Gastrocnemius medialis (tissue), 4 donors: ENCODE data around the gene ATP5F1B. TPM values are rescaled to one million over a fixed set of nuclear protein-coding genes. Genes with fewer than 3 reads are reported as not detected.

Experiments used
- ATAC-seq, 2 donors: fragments of 150-250 bp; one replicate each; pipeline ENCODE4 v1.9.1; 2016
- DNase-seq, 2 donors: peaks; one replicate each; pipeline ENCODE4 v3.0.0-alpha.2; 2019
- H3K27ac ChIP-seq, 4 donors: fragments of 200-600 bp; sonication (generic); 1 replicate in 1 of 4; 2 replicates in 3 of 4; pipeline ENCODE4 v1.5.1; 2016 to 2018; ENCODE audit warnings: mild to moderate bottlenecking in 2 of 4, moderate library complexity in 1 of 4
- H3K27me3 ChIP-seq, 3 donors: fragments of 200-600 bp; sonication (generic) in 2 of 3; 1 replicate in 1 of 3; 2 replicates in 2 of 3; pipeline versions ENCODE4 v1.5.1 to v1.6.0; 2016 to 2019; ENCODE audit warnings: mild to moderate bottlenecking in 1 of 3, moderate library complexity in 1 of 3
- H3K36me3 ChIP-seq, 2 donors: fragments of 200-600 bp; sonication (generic) in 1 of 2; one replicate each; pipeline ENCODE4 v1.5.1; 2017 to 2018
- H3K4me1 ChIP-seq, 2 donors: fragments of 200-600 bp; sonication (generic) in 1 of 2; one replicate each; pipeline ENCODE4 v1.5.1; 2016 to 2017; ENCODE audit warnings: mild to moderate bottlenecking in 2 of 2
- H3K4me3 ChIP-seq, 4 donors: fragments of 200-600 bp; sonication (generic) in 3 of 4; 1 replicate in 1 of 4; 2 replicates in 3 of 4; pipeline ENCODE4 v1.5.1; 2016 to 2019; ENCODE audit warnings: mild to moderate bottlenecking in 2 of 4
- H3K9me3 ChIP-seq, 3 donors: fragments of 200-600 bp; sonication (generic) in 2 of 3; 1 replicate in 1 of 3; 2 replicates in 2 of 3; pipeline ENCODE4 v1.5.1; 2016 to 2019
- POLR2A ChIP-seq, 2 donors: fragments of 450-650 bp; IDR thresholded peaks; one replicate each; pipeline ENCODE4 v1.6.1; 2017; ENCODE audit warnings: antibody characterized with exemption in 2 of 2, mild to moderate bottlenecking in 2 of 2, moderate library complexity in 2 of 2
- in situ Hi-C, 4 donors: fragments of 200-750 bp; cut with MboI; loops; one replicate each; pipeline versions ENCODE4 v1.15.0 to v1.8.0; 2017; ENCODE audit warnings: low sequenced_read_pairs in 4 of 4
- intact Hi-C: fragments of 100-400 bp; cut with DNase I; formaldehyde crosslinking; loops from one replicate; pipeline ENCODE4 v1.15.1; 2023; ENCODE audit warnings: low total_unique reads
- total RNA-seq, 4 donors: library from RNA; depleted of rRNA; stranded (reverse); fragments of >200 nt; gene quantifications; one replicate each; pipeline versions ENCODE4 v1.1.0 to v1.2.3, GENCODE V29; 2016
- TF ChIP-seq, protein P1 (sequence below), 5 experiments: fragments of 450-650 bp in 3 of 5; fragments of 200-600 bp in 2 of 5; sonication (generic) in 2 of 5; IDR thresholded peaks in 4 of 5; conservative IDR thresholded peaks in 1 of 5; 1 replicate in 4 of 5; 2 replicates in 1 of 5; pipeline ENCODE4 v1.5.1; 2016 to 2019; ENCODE audit warnings: antibody characterized with exemption in 5 of 5, mild to moderate bottlenecking in 3 of 5, moderate library complexity in 3 of 5

ATP5F1B gene
- total RNA-seq, 4 donors from 2014 or later, result 779 to 1,310 (median 926) TPM

GRCh38 chr12:56687223-56688128 lies 41.7 kb upstream of the ATP5F1B start:
- no peak for TF ChIP-seq POLR2A (IDR thresholded peaks at IDR 0.05)
- TF ChIP-seq, protein P1, sequence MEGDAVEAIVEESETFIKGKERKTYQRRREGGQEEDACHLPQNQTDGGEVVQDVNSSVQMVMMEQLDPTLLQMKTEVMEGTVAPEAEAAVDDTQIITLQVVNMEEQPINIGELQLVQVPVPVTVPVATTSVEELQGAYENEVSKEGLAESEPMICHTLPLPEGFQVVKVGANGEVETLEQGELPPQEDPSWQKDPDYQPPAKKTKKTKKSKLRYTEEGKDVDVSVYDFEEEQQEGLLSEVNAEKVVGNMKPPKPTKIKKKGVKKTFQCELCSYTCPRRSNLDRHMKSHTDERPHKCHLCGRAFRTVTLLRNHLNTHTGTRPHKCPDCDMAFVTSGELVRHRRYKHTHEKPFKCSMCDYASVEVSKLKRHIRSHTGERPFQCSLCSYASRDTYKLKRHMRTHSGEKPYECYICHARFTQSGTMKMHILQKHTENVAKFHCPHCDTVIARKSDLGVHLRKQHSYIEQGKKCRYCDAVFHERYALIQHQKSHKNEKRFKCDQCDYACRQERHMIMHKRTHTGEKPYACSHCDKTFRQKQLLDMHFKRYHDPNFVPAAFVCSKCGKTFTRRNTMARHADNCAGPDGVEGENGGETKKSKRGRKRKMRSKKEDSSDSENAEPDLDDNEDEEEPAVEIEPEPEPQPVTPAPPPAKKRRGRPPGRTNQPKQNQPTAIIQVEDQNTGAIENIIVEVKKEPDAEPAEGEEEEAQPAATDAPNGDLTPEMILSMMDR (IDR thresholded peaks at IDR 0.05 in 4 of 5, conservative IDR thresholded peaks at IDR 0.05 in 1 of 5), result peak in 1 of 5 experiments; percentile 23
- no peaks in the 10 kb centered on the region for H3K36me3 ChIP-seq
- H3K27me3 ChIP-seq, result no peaks in the 10 kb centered on the region
- ATAC-seq, result peak; percentile 17 to 19
- DNase-seq, result peak; percentile 56 to 65
- H3K27ac ChIP-seq, result peak overlapping the region; percentile 97 to 99 (median 98)
- peaks cover 40 to 41% of the 10 kb centered on the region in 2 donors for H3K4me1 ChIP-seq
- H3K4me3 ChIP-seq, result peak overlapping the region; percentile 84 to 95 (median 90)
- in situ Hi-C loops (loop anchor here in 2 of 4 donors (5.0 kb wide), 1 partner anchor 50 kb away; no protein-coding TSS in a partner anchor), intact Hi-C loops (loop anchor here (1.0 to 5.0 kb wide), 4 partner anchors 38 to 835 kb away; partner anchors contain the start of genes ATP5F1B, DDIT3, MBD6 and NACA)
- no peaks in the 10 kb centered on the region for H3K9me3 ChIP-seq

DNA sequence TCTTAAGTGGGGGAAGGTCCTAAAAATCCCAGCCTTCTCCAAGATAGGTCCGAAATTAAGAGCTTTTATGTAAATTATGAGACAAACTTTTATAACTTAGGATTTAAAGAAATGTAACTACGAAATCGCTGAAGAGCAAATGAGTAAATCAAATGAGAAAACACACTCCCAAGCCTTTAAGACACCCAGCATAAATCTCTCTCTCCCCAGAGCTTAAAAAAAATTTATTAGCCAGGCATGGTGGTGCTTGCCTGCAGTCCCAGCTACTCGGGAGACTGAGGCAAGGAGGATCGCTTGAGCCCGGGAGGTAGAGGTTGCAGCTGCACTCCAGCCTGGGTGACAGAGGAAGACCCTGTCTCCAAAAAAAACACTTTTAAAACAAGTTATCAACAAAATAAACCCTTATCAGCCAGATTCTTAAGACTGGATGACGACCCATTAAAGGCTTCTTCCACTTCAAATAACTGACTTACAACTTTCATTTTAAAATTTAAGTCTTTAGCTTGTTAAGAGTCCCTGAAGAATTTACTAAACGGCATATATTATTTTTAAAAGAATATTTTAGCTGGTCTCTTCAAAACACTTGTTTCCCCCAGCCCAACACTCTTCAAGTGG lies 39.1 kb upstream of the ATP5F1B start:
- peak overlapping the region; percentile 51 to 99 (median 98) for H3K27ac ChIP-seq

DNA sequence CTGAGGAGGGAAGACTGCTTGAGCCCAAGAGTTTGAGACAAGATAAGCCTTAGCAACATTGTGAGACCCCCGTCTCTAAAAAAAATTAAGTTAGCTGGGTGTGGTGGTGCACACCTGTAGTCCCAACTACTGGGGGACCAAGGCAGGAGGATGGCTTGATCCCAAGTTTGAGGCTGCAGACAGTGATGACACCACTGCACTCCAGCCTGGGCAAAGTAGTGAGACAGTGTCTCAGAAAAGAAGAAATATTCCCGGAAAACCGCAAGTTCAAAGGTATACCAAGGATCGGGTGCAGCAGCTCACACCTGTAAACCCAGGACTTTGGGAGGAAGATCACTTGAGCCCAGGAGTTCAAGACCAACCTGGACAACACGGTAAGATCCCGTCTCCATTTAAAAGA lies 36.5 kb upstream of the ATP5F1B start:
- peak overlapping the region; percentile 53 to 99 (median 78) for H3K27ac ChIP-seq
- in situ Hi-C loops, result no loop called here
- TF ChIP-seq POLR2A (IDR thresholded peaks at IDR 0.05), result no peak
- TF ChIP-seq, protein P1 (IDR thresholded peaks at IDR 0.05 in 4 of 5, conservative IDR thresholded peaks at IDR 0.05 in 1 of 5), result no peak
- DNase-seq (peak in 1 of 2 donors; percentile 6), ATAC-seq (no peak)
- peaks cover 70 to 76% of the 10 kb centered on the region in 2 donors for H3K4me1 ChIP-seq
- intact Hi-C loops, result no loop called here
- no peaks in the 10 kb centered on the region for H3K27me3 ChIP-seq
- no peak overlapping the region for H3K4me3 ChIP-seq
- H3K36me3 ChIP-seq, result no peaks in the 10 kb centered on the region
- no peaks in the 10 kb centered on the region for H3K9me3 ChIP-seq

More for the DNA sequence above, 39.1 kb upstream of the ATP5F1B start:
- intact Hi-C loops (loop anchor here (5.0 kb wide), 1 partner anchor 837 kb away; the partner anchor contains the start of genes DDIT3 and MBD6), in situ Hi-C loops (loop anchor here in 2 of 4 donors (5.0 kb wide), 1 partner anchor 48 kb away; no protein-coding TSS in a partner anchor)
- Histone ChIP-seq H3K4me3 (peak overlapping the region; percentile 37 to 95 (median 73)), H3K27me3 (no peaks in the 10 kb centered on the region), H3K9me3 (no peaks in the 10 kb centered on the region), H3K36me3 (no peaks in the 10 kb centered on the region), H3K4me1 (peaks cover 54 to 66% of the 10 kb centered on the region in 2 donors)
- ATAC-seq (no peak), DNase-seq (no peak)
- TF ChIP-seq POLR2A (IDR thresholded peaks at IDR 0.05), result no peak
- TF ChIP-seq, protein P1 (IDR thresholded peaks at IDR 0.05 in 4 of 5, conservative IDR thresholded peaks at IDR 0.05 in 1 of 5), result no peak

DNA sequence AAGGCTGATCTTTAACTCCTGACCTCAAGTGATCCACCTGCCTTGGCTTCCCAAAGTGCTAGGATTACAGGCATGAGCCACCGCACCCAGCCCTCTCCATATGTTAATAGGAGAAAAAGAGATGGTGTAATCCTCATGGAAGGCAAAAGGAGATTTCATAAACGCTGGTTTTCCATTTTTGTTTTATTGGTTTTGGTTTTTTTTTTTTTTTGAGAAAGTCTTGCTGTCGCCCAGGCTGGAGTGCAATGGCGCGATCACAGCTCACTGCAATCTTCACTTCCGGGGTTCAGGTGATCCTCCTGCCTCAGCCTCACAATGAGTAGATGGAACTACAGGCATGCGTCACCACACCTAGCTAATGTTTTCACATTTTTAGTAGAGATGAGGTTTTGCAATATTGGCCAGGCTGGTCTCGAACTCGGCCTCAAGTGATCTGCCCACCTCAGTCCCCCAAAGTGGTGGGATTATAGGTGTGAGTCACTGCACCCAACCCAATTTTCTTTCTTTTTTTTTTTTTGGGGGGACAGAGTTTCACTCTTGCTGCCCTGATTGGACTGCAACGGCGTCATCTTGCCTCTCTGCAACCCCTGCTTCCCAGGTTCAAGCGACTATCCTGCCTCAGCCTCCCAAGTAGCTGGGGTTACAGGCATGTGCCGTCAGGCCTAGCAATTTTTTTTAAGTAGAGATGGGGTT lies 34.2 kb upstream of the ATP5F1B start:
- Histone ChIP-seq H3K4me3 (no peak overlapping the region), H3K27ac (peak overlapping the region; percentile 5 to 99 (median 32)), H3K4me1 (peaks cover 69% of the 10 kb centered on the region in 2 donors), H3K27me3 (no peaks in the 10 kb centered on the region), H3K9me3 (no peaks in the 10 kb centered on the region), H3K36me3 (no peaks in the 10 kb centered on the region)
- intact Hi-C loops, result no loop called here
- TF ChIP-seq, protein P1 (IDR thresholded peaks at IDR 0.05 in 4 of 5, conservative IDR thresholded peaks at IDR 0.05 in 1 of 5), result no peak
- no peak for TF ChIP-seq POLR2A (IDR thresholded peaks at IDR 0.05)
- peak in 1 of 2 donors; percentile 12 for DNase-seq
- in situ Hi-C loops, result no loop called here
- no peak for ATAC-seq
